Anterior cingulate cortex (tissue), 58 donors: ENCODE results near the gene ATG2A.

Source experiments
- DNase-seq, 58 donors: peaks; one replicate each; lab custom pipeline; 2025; lab: John Stamatoyannopoulos, UW

The ATG2A gene

DNA sequence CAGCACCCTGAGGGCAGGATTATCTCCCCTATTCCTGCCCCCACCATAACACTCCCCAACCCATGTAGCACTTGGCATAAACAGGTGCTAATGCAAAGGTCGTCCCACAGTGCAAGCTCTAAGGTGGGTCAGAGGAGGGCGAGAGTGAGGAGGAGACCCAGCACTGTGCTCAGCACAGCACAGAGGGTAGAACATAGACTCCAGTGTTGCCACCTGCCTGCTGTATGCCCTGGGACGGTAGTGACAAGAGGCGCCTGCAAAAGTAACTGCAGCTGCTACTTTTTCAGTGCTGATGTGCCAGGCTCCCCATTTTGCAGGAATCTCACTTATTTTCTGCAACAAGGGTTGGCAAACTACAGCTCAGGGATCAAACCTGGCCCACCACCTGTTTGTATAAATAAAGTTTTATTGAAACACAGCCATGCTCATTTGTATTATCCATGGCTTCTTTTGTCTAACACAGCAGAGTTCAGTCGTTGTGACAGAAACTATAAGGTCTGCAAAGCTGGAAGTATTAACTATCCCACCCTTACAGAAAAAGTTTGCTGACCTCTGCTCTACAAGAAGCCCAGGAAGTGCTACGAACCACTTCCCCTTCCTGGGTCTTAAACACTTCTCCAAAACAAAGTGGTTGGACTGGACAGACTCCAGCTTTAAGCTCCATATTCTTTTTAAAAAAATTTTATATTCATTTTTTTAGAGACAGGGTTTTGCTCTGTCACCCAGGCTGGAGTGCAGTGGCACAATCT lies 55.6 kb downstream of the ATG2A start:
- no peak for DNase-seq

DNA sequence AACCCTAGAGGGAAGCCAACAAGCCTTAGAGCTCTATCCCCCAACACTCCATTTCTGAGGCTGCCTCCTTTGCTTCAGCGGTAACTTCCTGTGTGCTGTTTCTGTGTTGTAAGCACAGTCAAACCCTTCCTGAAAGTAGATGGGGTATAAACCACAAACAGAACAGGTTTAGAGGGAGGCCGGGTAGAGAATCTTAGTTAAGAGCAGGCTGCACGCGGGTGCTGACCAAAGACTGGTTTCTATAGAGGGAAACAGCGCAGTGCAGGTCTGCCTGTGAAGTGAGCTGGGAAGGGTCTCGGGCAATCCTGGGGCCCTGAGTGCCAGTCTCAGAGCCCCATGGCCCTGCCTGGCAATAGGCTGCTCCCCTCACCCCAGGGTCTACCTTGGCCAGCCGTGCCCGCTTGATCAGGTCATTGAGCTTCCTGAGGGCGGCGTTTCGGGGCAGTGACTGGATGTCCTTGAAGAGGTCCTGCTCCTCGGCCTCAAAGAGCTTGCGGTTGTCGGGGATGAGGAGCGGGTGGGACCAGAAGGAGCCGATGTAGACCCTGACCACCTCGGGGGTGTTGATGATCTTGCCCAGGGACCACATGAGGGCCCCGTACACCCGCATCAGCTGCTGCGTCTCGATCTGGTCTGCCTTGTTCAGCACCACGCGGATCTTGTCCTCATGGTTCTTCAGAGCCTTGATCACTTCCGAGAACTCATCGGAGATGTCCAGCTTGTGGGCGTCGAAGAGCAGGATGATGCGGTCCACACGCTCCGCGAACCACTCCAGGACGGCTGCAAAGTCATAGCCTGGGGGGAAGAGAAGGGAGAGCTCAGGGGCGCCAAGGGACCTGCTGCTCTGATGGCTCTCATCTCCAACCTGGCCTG lies 57.2 kb downstream of the ATG2A start:
- no peak for DNase-seq

DNA sequence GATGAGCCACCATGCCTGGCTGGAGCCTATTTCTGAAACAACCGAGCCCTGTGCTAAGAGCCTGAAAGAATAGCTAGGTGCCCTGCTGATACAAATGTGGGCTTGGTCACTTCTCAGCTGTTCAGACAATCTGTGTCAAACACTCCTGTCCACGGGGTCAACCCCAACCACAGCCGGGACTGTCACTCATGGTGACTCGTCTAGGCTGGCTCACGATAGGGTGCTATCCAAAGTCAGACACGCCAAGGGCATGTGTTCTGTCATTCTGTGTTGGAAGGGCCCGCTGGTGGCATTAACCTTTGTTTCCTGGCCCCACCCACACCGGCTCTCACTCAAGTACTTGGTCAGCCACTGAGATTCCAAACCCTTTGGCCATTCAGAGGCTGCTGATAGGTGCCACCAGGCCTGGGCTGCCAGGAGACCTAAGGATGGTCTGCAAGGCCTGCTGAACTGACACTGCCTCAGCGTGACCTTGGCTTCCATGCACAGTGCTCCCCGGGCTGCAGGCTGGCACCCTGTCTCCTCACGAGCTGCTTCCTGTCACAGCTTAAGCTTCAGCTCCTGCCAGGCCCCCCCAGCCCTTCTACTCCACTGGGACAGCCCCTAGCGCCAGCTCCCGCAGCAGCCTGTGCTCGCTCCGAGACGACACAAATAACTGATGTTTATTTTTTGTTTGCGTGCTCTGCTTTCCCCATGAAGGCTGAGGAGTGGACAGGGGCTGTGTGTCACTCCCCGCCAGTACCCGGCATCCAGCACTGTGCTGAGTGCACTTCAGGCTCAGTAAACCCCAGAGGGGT lies 58.3 kb downstream of the ATG2A start:
- no peak for DNase-seq

DNA sequence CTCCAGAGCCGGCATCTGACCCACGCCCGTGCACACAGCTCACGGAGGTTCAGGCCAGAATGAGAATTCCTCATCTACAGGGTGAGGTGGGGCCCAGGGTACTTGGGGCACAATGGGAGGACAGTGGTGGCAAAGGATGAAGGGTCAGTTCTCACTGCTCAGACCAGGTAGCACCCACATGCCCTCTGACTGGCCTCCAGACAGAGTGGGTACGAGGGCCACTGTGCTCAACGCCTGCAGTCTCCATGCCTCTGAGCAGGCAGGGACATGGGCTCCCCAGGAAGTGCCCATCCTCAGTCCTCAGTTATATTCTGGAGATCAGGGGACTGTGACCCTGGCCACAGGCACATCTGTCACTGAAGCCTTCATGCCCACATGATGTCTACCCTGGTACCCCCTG lies 59.5 kb downstream of the ATG2A start:
- no peak for DNase-seq

DNA sequence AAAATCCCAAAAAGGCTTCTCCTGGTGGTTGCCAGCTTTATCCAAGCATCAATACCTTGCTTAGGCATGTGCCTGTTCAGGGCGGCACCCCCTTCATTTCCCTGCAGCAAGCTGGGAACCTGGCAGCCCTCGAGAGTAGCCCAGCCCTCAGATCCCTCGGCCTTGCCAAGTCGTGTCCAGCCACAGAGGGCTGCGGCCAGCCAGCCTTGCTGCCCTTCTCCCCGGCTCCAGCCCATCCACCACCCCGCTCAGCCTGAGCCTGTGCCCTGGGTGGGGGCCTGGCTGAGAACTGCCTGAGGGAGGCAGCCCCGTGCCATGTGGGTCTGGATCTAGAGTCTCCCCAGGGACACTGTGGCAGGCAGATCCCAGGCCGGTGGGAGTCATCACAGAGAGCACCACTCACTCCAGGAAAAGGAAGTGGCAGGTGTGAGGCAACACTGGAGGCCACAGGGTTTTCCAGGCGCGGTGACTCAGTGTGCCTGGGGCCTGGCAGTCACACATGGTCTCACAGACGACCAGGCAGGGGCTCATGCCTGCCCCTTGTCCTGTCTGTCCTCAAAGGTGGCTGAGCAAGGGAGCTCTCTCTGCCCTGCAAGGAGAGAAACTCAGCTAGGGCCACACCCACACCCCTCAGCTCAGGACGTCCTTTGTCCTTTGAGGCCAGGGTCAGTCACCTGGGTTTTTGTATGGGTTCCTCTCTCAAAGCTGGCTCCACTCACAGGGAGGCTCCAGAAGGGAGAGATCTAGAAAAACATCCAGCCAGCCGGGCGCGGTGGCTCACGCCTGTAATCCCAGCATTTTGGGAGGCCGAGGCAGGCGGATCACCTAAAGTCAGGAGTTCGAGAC lies 60.4 kb downstream of the ATG2A start:
- peak in 36 of 58 donors; percentile 8 to 63 (median 34) for DNase-seq

DNA sequence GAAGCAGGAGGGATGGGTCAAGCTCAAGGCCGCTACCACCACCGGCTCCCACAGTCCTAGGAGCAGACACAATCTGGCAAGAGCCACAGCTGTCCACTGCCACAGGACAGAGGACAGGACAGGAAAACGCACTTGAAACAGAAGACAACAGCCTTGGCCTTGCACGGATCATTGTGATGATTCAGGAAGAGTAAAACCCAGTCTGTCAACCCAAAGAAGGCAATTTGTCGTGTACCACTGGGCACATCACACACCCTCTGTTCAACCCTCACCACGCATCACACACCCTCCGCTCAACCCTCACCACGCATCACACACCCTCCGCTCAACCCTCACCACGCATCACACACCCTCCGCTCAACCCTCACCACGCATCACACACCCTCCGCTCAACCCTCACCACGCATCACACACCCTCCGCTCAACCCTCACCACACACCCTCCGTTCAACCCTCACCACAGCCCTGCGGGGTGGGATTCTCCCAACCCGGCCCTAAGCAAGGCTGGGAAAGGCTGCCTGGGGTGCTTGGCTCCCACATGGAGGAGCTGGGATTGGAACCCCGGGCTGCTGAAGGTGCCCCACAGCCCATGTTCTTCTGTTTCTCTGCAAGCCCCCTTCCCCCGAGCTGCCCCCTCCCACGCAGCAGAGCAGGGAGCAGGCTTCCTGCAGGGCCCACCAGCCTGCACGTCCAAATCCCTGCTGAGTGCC lies 61.3 kb downstream of the ATG2A start:
- no peak for DNase-seq

DNA sequence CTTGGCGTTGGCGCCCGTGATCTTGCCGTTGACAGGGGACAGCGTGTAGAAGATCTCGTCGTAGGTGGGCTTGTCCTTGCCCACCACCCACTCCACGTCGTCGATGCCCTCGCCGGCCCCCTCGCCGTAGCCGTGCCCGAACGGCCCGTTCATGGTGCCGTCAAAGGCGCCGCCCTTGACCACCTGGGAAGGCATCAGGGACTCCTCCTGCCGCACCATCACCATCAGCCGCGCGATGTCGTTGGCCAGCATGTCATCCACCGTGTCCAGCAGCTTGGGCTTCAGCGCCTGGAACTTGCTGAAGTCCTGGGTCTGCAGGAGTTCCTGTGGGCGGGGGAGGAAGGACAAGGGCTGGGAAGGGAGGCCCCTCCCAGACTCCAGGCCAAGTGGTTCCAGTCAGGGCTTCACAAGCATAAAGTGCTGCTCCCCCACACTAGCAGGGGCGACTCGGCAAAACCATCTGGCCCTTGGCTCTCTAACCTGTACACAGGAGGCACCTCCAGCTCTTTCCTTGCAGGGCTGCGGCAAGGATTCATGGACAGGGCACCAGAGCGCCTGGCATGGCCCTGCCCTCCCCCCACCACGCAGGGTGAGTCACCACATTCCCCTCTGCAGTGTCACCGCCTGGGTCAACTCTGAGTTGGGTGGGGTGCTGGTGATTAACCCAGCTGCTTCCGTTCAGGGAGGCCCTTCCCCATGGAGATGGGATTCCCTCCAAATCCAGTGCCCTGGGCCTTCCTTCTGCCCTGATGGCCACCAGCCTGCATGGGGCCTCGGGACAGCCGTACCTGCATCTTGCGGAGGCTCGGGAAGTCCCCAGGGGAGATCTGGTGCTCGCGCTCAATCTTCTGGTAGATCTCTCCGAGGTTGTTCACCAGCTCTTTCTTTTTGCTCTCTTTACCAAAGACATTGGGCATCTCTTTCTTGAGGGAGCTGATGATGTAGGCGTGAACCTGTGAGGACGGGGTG lies 62.2 kb downstream of the ATG2A start:
- peak in 3 of 58 donors; percentile 23 to 46 (median 41) for DNase-seq

DNA sequence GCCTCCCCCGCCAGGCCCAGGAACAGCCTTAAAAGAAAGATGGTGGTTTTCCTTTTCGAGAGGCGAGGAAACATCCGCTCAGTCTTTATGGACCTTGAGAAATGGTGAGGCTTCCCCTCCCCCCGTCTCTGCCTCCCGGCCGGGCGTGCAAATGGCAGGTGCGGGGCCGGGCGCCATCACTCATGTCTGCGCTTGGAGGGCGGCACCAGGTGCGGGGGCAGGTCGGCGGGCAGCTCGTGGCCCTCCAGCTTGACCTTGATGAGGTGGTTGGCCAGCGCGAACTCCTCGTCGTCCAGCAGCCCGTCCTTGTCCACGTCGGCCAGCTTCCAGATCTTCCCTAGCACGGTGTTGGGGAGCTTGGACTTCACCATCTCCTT lies 62.9 kb downstream of the ATG2A start:
- DNase-seq = no peak

DNA sequence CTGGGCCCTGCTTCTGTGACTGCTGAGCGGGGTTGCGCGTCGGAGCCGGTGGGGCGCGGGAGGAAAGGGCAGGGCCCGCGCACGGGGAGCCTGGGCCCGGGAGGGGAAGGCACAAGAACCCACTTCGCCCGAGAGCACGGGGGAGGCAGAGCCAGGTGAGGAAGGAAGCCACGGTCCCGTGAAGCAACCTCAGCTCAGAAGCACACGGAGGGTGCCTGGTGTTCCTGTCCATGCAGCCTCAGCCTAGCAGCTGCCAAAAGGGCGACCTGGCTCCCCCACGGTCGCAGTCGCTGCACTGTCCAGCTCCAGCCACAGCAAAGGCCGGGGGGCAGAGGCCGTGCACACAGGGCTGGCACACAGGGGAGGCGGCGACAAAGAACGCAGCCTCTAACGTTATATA lies 63.3 kb downstream of the ATG2A start:
- DNase-seq = no peak

DNA sequence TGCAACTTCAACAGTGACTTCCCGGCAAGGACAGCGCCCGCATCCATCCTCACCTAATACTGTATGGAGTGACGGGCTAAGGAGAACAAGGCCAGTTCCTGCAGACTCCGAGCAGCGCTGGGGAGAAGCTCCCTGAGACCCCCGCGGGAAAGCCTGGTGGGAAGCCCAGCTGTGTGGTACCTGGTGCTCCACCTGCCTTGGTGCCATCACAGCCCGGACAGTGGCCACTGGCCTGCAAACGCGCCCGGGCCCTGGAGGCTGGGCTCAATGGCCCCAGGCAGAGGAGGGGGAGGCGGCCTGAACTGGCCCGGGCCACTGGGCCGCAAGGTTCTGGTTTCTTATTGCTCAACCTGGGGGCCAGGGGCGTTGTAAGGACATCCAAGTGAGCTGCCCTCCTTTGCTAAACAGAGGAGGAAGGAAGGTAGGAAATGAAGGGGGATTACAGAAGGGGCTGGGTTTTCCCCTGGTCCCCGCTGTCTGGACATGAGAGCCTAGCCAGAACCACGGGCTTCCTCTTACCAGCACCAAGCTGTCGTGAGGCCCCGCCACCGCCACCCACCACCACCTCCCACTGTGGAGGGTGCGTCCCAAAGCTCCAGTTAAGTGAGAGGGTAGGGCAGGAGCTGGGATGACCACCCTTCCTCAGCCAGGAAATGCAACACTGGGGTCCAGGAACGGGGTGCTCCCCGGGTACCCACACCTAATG lies 64.1 kb downstream of the ATG2A start:
- DNase-seq = no peak

DNA sequence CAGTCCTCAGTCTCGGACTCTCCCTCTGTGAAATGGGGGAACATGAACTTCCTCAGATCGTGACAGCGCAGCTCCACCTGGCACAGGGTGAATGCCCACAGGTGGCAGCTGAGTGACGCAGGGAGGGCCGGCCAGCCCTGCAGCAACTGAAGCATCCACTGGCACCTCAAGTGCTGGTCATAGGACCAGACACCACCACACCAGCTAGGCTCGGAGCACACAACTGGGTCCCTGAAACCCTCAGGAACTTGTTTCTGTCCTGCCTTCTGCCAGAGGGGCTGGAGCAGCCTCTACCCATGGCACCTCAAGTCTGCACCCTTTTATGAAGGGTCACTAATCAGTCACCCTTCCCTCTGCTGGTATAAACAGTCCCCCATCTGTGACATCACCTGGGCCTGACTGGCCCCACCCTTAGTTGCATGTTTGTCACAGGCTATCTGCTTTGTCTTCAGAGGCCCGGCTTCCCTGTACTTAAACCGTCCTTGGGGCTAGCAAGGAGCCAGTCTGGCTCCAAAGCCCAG lies 65.1 kb downstream of the ATG2A start:
- no peak for DNase-seq

DNA sequence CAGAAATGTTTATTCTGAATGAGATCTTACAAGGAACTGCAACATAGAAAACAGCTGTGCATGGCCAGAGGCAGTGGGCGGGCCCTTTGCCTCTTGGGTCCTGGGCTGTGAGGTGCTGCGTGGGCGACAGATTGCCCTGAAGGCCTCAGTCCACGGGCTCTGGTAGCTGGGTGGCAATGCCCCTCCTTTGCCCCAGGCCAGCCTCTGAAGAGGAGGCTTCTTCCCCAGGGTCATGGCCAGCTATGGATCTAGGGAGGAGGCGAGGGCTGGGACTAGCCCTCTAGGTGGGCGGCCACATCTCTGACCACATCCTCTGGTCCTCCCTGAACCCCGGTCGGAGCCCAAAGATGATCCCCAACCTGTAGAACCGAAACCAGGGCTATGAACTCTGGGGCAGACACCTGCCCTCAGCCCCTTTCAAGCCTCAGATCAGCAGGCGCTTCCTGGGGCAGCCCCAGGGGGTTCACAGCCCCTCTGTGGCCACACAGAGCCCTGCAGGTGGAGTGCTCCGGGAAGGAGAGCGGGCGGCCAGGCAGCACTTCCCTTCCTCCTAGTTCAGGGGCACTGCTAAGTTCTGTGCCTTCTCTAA lies 65.9 kb downstream of the ATG2A start:
- no peak for DNase-seq

DNA sequence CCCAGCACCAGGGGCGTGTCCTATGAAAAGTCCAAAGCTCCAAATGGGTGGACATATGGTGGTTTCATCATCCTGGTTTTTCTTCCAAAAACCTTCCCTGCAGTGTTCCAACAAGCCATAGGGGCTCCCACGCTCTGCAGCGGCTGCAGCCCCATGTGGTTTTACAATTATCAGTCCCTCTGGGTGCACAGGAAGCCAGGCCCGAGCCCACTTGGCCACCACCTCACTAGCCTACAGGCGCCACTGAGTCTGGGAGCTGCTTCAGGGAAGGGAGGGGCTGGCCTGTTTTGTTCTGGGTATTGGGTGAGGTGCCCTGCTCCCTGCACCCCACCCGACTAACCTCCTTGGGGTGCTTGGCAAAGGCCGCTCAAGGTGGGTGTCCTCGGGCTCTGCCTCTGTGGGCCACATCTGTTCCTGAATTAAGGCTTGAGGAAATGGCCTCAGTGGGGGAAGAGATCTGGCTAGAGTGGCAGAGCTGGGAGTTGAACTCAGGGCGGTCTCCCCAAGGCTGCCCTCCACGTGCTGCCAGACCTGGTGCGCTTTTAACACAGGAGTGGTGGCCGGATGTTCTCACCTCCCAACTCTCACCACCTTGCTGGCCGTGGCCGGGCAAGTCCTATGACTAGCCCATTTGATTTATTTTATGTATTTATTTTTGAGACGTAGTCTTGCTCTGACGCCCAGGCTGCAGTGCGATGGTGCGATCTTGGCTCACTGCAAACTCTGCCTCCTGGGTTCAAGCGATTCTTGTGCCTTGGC lies 67.2 kb downstream of the ATG2A start:
- peak in 1 of 58 donors; percentile 6 for DNase-seq

DNA sequence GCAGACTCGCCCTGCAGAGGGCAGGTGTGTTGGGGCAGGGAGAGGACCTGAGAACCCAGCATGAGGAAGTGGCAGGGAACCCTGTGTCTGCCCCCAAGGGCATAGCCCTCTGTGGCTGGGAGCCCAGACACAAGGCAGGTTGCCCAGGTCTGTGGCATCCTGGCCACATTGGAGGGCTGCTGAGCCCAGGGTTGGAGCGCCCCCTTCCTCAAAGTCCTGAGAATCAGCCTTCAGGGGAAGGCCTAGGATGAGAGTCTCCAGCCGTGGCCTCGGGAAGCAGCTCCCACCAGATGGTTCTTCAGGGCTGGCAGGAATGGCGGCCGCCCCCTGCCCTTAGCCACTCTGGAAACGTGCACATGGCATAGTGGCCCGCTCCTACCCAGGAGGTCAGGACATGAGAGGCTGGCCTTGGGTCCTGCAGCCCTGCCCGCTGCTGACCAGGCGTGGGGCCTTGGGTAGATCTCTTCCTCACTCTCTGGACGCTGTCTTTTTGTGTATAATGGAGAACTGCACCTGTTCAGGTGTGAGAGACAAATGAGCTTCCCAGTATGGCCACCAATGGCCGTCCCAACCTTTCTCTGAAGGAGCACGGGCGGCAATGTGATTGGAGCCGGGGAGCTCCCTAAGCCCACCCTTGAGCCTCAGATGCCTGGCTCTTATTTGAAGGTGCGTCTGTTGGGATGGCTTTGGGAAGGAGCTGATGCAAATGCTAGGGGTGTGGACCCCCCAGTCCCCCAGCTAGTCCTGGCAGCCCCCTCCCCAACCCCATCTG lies 68.0 kb downstream of the ATG2A start:
- DNase-seq = no peak

DNA sequence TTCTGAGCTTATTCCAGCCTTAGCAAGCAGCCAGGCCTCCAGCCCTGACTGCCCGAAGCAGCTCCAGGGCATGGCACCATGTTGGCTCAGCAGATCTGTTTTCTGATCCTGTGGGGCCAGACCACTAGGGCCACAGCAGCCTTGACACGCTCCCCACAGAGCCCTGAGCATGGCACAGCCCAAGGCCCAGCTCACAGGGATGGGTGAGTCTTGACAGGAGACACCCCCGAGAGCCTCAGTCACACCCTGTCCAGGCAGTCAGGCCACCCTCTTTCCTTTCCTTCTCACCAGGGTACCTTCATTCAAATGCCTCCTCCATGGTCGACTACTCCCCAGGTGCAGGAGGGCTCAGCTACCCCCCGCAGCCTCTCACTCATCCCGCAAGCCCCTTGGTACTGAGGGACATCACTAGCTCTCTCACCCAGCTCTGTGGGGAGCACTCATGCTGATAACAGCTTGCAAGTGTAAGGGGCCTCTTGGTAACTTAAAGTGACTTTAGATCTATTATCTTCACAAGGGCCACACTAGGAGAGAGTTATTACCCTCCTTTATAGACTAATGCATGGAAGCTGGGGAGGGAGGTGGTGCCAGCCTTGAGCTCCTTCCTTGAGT lies 68.7 kb downstream of the ATG2A start:
- no peak for DNase-seq
